Fibroblast of skin of scalp (primary cell): ENCODE results near the gene SEMA3C.
A peak's percentile ranks its signal among the peaks of the same experiment; 100 is the strongest.

Experiments
- DNase-seq: peaks from one replicate; pipeline ENCODE4 v3.0.0-alpha.2; 2013

Gene SEMA3C

GRCh38 chr7:80885757-80886156 is 33.1 kb downstream of the SEMA3C start:
- DNase-seq, result no peak

- DNase-seq, result peak; percentile 39
Measured at GRCh38 chr7:80884511-80885195, 34.2 kb downstream of the SEMA3C start.

GRCh38 chr7:80883154-80884025 is 35.5 kb downstream of the SEMA3C start:
- DNase-seq, result peak; percentile 99

- DNase-seq, result no peak
Measured at GRCh38 chr7:80882213-80882801, 36.5 kb downstream of the SEMA3C start.

- DNase-seq, result no peak
Measured at GRCh38 chr7:80881351-80881900, 37.4 kb downstream of the SEMA3C start.

- no peak for DNase-seq
Measured at GRCh38 chr7:80879849-80880248, 39.0 kb downstream of the SEMA3C start.

GRCh38 chr7:80876894-80877414 is 41.9 kb downstream of the SEMA3C start:
- DNase-seq, result peak; percentile 57

- DNase-seq, result no peak
Measured at GRCh38 chr7:80875537-80876120, 43.2 kb downstream of the SEMA3C start.

- no peak for DNase-seq
Measured at GRCh38 chr7:80873140-80873539, 45.7 kb downstream of the SEMA3C start.

GRCh38 chr7:80871228-80871627 is 47.6 kb downstream of the SEMA3C start:
- DNase-seq, result no peak

GRCh38 chr7:80870813-80871212 is 48.0 kb downstream of the SEMA3C start:
- DNase-seq, result no peak

GRCh38 chr7:80869821-80870751 is 48.8 kb downstream of the SEMA3C start:
- DNase-seq, result no peak

- no peak for DNase-seq
Measured at GRCh38 chr7:80869106-80869784, 49.6 kb downstream of the SEMA3C start.

- no peak for DNase-seq
Measured at GRCh38 chr7:80868566-80868965, 50.3 kb downstream of the SEMA3C start.

GRCh38 chr7:80860554-80860953 is 58.3 kb downstream of the SEMA3C start:
- no peak for DNase-seq

GRCh38 chr7:80859272-80859970 is 59.4 kb downstream of the SEMA3C start:
- DNase-seq, result peak; percentile 51

GRCh38 chr7:80858141-80858903 is 60.5 kb downstream of the SEMA3C start:
- DNase-seq, result no peak

GRCh38 chr7:80856769-80857168 is 62.1 kb downstream of the SEMA3C start:
- DNase-seq, result no peak

GRCh38 chr7:80851896-80852476 is 66.9 kb downstream of the SEMA3C start:
- peak; percentile 59 for DNase-seq
